Breast epithelium (tissue), 3 donors: ENCODE data around the gene GDI2.

ENCODE experiments used
- CTCF ChIP-seq, 3 donors: fragments of 450-650 bp; IDR thresholded peaks; one replicate each; pipeline ENCODE4 v1.5.1; 2016 to 2017; ENCODE audit warnings: antibody characterized with exemption in 3 of 3, mild to moderate bottlenecking in 3 of 3, moderate library complexity in 3 of 3
- POLR2A ChIP-seq: fragments of 450-650 bp; IDR thresholded peaks from one replicate; pipeline ENCODE4 v1.6.1; 2016; ENCODE audit warnings: antibody characterized with exemption, mild to moderate bottlenecking, moderate library complexity
- POLR2AphosphoS5 ChIP-seq, 3 donors: sonication (generic); formaldehyde crosslinking; IDR thresholded peaks; one replicate each; pipeline ENCODE4 v1.6.1; 2017; ENCODE audit warnings: antibody characterized with exemption in 3 of 3

- TF ChIP-seq CTCF (IDR thresholded peaks at IDR 0.05) (no peak), POLR2AphosphoS5 (IDR thresholded peaks at IDR 0.05) (no peak), POLR2A (no peak)
These were observed 36.9 kb downstream of the GDI2 start for GRCh38 chr10:5776136-5776880.
